Urinary bladder (tissue), 4 donors: Measurements from ENCODE around the gene OLIG3. TPM values are rescaled to one million over a fixed set of nuclear protein-coding genes. Genes with fewer than 3 reads are reported as not detected.

Experiments
- DNase-seq: peaks from one replicate; pipeline ENCODE4 v3.0.0-alpha.2; 2015; ENCODE audit errors: extremely low spot score
- H3K27ac ChIP-seq: one replicate; pipeline ENCODE4 v1.5.1; 2013; ENCODE audit warnings: low read depth, mild to moderate bottlenecking, moderate library complexity
- H3K36me3 ChIP-seq: one replicate; pipeline ENCODE4 v1.6.1; 2013; ENCODE audit warnings: mild to moderate bottlenecking, moderate library complexity; ENCODE audit not compliant: insufficient read depth
- H3K4me1 ChIP-seq: one replicate; pipeline ENCODE4 v1.6.1; 2013; ENCODE audit warnings: mild to moderate bottlenecking, moderate library complexity; ENCODE audit not compliant: insufficient read depth
- H3K4me3 ChIP-seq: one replicate; pipeline ENCODE4 v1.5.1; 2013; ENCODE audit warnings: low read depth, low read length
- WGBS: extraction: QIAGEN DNeasy Blood & Tissue Kit; methylation state at CpG from one replicate; pipeline ENCODE4 v1.1.7; 2013; 5-methylcytosine and 5-hydroxymethylcytosine counted together
- polyA plus RNA-seq: library from polyadenylated mRNA; stranded (reverse); fragments of 200-250 nt; gene quantifications from one replicate; pipeline ENCODE4 v1.2.3, GENCODE V29; 2013
- total RNA-seq: library from RNA; depleted of rRNA; stranded (reverse); fragments of >200 nt; gene quantifications from one replicate; pipeline ENCODE4 v1.2.3, GENCODE V29; 2014
- donor health status: healthy with polysubstance abuse.
- donor health status: healthy.

OLIG3 gene
- total and polyA plus RNA-seq, 2 donors: not detected

- Histone ChIP-seq H3K4me3 (no peak overlapping the region), H3K27ac (no peak overlapping the region), H3K4me1 (no peaks in the 10 kb centered on the region), H3K36me3 (no peaks in the 10 kb centered on the region)
- DNase-seq: no peak
- 93% methylated on average over 6 of the region's 6 CpGs for WGBS
These were observed 27.0 kb downstream of the OLIG3 start for GRCh38 chr6:137467211-137467610.

- Histone ChIP-seq H3K27ac (no peak overlapping the region), H3K36me3 (no peaks in the 10 kb centered on the region), H3K4me1 (no peaks in the 10 kb centered on the region), H3K4me3 (no peak overlapping the region)
- DNase-seq: no peak
- 84% methylated on average over 7 of the region's 7 CpGs for WGBS
These were observed 28.7 kb downstream of the OLIG3 start for GRCh38 chr6:137465378-137466009.

DNA sequence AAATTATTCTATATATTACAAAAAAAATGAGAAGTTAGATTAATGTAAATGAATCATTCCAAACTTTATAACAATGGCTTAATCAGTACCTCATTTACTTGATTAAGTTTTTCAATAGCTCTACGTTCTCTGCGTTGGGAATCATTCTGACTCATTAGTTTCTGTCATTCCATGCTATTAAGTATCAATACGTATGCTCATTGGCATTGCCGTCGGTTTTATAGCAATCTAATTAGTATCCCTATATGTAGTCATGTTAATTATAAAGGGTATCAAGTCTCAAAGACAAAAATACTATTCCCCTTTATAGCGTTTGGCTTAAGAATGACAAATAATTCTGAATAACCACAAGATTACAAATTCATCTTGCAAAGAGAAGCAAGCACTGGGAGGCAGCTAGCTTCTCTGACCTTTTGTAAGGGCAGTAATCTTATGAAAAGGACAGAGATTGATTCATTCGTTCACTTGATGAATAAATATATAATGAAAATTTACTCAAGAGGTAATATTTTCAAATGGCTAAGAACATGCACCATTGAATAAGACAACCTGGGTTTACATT lies 41.8 kb downstream of the OLIG3 start:
- Histone ChIP-seq H3K36me3 (no peaks in the 10 kb centered on the region), H3K4me3 (no peak overlapping the region), H3K27ac (no peak overlapping the region), H3K4me1 (no peaks in the 10 kb centered on the region)
- 63% methylated on average over 7 of the region's 7 CpGs for WGBS
- no peak for DNase-seq

DNA sequence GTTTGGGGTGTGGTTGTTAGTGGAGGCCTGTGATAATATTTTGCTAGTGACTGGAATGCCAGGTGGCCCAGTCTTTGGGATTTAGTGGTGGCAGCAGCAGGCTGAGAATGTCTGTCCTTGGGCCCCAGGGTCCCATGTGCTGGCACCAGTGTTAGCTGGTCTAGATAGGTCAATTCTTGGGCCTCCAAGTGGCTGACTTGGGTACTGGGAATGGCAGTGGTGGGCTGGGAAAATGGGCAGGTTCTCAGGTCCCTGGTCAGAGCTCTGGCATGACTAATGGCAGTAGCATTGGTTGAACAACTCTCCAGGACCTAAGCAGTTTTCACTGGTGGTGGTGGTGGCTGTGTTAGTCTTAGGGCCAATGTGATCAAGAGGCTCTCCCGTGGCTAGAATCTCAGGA lies 50.3 kb downstream of the OLIG3 start:
- no peak overlapping the region for H3K4me3 ChIP-seq
- no peak overlapping the region for H3K27ac ChIP-seq
- WGBS: 82% methylated on average over 1 of the region's 1 CpG
- no peak for DNase-seq
- no peaks in the 10 kb centered on the region for H3K4me1 ChIP-seq
- no peaks in the 10 kb centered on the region for H3K36me3 ChIP-seq
